Left lobe of liver (tissue), 2 donors: ENCODE data around the gene BTBD1. TPM values are rescaled to one million over a fixed set of nuclear protein-coding genes. Genes with fewer than 3 reads are reported as not detected.
"Not testable (repeated sequence)": the region's sequence is repeated elsewhere in the genome, so short reads cannot be mapped to it uniquely, and the experiment has no call there.

Source experiments
- ATAC-seq: fragments of 200-7000 bp; cut with Tn5 transposase; one replicate; pipeline ENCODE4 v1.9.1; 2020; ENCODE audit warnings: mild to moderate bottlenecking, moderate library complexity
- DNase-seq: peaks from one replicate; pipeline ENCODE4 v3.0.0-alpha.2; 2020; ENCODE audit warnings: low spot score
- total RNA-seq: library from RNA; stranded (reverse); gene quantifications from one replicate; pipeline ENCODE4 v1.2.1, GENCODE V29; 2021
- donor health status: DM: no; HTN: no; CAD: no; lungs with moderate emphysema.
- donor health status: DM: no; HTN: yes; CAD: no.

BTBD1 gene
- total RNA-seq, 1 donor from 2014 or later, result 17.8 TPM

DNA sequence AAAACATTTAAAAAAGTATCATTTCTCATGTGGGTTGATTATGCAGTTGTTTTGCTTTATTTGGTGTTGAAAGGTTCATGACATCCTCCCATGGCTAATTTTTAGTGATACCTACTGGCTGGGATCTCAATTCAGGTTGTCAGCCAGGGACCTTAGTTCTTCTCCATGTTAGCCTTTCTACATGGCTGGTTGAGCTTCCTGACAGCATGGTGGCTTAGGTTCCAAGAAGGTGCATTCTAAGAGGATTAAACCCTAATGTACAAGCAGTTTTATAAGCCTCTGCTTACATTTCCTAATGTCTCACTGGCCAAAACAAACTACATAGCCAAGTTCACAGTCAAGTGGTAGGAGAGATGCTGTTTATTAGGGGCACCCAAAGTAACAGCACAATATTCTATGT is 31.0 kb upstream of the BTBD1 start:
- DNase-seq (no peak), ATAC-seq (no peak)

DNA sequence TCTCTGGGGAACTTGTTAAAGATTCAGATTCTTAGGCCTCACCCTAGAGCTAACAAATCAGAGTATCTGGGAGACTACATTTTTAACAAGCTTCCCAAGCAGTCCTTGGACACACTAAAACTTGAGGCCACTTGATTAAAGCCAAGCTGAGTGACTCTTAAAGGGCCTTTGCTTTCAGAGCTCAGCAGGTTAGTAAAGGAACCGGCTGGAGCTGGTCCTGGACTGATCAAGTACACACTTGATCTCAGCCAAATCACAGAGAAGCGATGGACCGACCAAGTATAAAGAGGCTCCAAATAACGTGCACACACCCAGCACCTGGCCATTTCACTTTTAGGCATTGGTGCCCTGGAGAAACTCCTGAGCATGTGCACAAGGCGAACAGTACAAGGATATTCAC is 27.5 kb upstream of the BTBD1 start:
- DNase-seq, result no peak

DNA sequence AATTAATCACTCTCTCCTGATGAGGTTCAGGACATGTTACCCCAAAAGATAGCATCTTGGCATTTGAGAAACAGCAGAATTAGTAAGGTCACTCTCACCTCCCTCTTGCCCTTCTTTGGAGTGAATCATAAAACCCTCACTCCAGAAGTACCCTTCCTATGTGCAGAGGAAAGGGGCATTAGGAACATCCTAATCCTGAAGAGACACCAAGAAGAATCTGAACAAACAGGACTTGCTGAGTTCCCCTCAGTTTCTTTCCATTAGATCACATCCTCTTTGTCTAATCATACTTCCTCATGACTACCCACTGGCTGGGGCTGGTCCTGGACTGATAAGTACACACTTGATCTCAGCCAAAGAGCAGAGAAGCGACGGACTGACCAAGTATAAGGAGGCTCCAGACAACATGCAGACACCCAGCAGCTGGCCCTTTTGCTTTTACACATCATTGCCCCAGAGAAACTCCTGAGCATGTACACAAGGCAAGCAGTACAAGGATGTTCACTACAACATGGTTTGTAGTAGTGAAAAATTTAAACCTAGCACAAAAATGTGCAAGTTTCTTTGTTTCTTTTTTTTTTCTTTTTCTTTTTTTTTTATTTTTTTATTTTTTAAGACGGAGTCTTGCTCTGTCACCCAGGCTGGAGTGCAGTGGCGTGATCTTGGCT is 25.4 kb upstream of the BTBD1 start:
- no peak for DNase-seq
- peak; percentile 65 for ATAC-seq

More for the DNA sequence above, 27.5 kb upstream of the BTBD1 start:
- no peak for ATAC-seq

DNA sequence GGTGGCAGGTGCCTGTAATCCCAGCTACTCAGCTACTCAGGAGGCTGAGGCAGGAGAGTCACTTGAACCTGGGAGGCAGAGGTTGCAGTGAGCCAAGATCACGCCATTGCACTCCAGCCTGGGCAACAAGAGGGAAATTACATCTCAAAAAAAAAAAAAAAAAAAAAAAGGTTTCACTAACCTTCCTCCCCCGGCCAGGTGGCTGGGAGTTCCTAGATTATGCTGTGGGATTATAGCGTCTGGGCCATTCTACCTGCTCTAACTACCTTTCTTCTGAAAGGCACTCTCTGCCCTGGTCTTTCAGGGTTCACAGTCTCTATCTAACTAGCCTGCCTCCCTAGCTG is 24.9 kb upstream of the BTBD1 start:
- DNase-seq, ATAC-seq: not testable (repeated sequence)

DNA sequence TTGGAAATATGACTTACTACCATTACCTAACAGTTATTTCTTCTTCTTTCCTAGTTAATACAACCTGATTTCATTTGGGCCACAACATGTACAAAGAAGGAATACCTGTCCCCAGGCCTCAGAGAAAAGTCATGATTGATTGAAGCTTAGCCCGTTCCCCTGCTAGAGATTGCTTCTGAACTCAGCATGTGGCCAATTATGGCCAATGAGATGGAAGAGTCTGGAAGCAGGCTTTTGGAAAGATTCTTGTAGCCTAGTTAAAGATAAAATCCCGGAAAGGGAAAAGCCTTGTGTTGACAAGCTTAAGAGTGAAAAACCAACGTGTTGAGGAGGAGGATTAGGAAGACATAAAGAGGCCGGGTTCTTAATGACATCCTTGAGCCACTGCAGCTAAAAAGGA is 23.4 kb upstream of the BTBD1 start:
- ATAC-seq, result no peak
- DNase-seq, result no peak

DNA sequence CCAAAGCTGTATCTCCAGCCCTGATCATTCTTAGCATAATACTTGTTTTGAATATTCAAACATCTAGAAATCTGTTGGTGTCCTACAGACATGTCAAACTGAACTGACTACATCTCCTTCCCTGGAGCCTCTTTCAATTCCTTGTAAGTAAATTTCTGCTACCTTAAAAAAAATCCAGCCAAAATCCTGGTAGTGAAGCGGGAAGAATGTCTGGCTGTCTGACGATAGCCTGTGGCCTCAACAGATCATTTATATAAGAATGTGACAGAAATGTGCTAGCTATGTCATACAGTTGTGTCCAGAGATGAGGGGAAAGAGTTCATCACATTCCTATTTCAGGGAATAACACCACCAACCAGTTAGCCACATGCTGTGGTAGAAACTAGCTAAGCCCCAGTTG is 21.8 kb upstream of the BTBD1 start:
- no peak for ATAC-seq
- DNase-seq, result no peak

DNA sequence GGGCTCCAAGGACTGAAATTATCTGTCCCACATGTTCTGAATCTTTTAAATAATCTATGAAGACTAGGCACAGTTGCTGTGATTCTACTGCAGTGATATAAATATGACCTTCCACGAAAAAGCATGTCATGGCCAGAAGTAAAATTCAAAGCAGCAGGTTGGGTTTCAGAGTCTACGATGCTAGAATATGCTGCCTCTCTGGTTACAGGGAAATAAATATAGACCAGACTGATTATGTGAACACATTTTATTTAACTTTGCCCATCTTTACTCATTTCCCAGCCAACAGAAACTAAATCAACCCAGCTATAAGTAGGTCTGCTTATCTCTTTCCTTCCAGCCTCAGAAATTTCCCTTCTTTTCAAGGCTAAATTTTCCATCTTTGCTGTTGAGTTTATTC is 20.5 kb upstream of the BTBD1 start:
- ATAC-seq (no peak), DNase-seq (no peak)

DNA sequence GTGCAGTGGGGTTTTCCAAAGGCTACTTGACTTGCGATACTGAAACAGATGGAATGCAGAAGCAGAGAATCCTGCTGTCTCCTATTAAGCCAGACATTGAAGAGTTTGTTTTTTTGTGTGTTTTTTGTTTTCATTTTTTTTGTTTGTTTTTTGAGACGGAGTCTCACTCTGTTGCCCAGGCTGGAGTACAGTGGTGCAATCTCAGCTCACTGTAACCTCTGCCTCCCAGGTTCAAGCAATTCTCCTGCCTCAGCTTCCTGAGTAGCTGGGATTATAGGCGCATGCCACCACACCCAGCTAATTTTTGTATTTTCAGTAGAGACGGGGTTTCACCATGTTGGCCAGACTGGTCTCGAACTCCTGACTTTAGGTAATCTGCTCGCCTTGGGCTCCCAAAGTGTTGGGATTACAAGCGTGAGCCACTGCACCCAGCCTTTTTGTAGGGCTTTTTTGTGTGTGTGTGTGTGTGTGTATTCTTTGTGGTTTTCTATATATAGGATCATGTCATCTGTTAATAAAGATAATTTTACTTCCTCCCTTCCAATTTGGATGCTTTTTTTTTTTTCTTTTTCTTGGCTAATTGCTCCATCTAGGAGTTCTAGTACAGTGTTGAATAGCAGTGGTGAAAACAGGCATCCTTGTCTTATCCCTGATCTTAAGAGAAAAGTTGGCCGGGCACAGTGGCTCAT is 19.0 kb upstream of the BTBD1 start:
- DNase-seq, result not testable (repeated sequence)

DNA sequence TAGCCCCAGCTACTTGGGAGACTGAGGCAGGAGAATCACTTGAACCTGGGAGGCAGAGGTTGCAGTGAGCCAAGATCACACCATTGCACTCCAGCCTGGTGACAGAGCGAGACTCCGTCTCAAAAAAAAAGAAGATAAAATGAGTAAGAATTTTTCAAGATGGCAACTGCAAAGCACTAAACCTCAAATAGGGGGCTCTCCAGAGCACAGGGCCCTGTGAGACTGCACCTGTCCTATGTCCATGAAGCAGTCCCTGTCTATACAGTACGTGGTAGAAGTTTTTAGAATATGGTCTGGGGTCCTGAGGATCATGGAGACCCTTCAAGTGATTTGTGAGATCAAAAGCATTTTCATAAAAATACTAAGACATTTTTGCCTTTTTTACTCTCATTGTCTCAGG is 18.4 kb upstream of the BTBD1 start:
- not testable (repeated sequence) for ATAC-seq, DNase-seq

More for the DNA sequence above, 19.0 kb upstream of the BTBD1 start:
- not testable (repeated sequence) for ATAC-seq

DNA sequence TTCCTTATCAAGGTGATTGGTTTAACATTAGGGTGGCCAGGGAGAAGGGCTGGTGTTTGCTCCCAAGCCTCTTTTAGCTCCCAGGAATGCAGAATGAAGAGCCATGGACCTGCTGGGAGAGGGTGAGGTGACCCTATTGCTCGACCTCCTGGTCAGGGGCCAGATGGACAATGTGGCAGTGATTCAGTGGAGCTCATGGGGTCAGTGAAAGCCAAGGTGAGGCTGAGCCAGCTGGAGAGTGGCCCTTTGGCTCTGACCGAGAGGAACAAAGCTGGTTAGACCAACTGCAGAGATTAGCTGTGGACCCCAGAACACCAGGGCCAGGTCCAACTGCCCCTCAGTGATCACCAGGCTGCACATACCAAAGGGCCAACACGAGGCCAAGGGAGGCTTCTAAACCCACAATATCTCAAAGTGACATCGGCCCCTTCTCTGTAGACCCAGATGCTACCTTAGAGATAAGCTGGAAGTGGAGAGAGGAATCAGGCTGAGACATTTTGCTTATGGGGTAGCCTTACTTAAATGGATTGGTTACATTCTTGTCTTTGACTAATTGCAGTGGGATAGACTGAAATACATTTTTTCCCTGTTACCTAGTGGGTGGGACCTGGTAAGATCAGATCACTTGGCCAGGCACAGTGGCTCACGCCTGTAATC is 15.8 kb upstream of the BTBD1 start:
- ATAC-seq (no peak), DNase-seq (no peak)

DNA sequence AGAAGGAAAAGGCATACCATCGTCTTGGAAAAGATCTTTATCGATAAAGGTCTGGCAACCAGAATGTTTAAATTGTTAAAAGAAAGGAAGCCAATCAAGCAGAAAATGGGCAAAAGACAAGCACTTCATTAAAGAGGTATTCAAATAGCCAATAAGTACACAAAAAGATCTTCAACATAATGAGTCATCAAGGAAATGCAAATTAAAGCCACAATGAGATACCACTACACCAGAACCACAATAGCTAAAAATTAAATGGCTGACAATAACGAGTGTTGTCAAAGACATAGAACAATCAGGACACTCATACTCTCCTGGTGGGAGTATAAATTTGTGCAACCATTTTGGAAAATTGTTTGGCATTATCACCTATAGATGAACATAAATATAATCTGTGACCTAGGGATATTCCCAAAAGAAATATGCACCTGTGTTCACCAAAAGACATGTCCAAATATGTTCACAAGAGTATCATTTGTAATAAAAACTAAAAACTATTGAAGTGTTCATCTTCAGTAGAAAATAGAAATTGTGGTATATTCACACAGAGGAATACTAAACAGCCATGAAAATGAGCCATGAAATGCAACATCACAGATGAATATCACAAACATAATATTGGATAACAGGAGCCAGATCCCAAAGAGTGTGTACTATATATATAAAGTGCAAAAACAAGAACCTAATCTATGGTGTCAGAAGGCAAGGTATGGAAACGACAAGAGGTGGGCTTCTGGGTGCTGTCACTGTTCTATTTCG is 14.4 kb upstream of the BTBD1 start:
- ATAC-seq (no peak), DNase-seq (no peak)

DNA sequence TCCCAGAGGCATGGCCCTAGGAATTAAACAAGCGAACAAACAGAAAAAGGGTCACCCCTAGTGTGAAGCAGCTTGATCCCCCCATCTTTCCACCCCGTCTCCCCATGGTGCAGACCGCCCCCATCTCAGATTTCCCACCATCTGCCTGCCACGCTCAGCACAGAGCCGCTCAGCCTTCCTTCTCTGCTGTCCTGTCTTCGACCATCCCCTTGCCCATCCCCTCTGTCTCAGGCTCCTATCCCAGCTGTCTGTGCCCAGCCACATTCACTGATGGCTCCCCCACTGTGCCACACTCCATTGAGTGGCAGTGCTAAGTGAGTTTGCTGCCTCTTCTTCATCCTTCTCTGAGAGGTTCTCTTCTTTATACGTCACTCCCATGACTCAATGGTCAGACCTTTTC is 11.7 kb upstream of the BTBD1 start:
- no peak for ATAC-seq
- DNase-seq, result no peak

DNA sequence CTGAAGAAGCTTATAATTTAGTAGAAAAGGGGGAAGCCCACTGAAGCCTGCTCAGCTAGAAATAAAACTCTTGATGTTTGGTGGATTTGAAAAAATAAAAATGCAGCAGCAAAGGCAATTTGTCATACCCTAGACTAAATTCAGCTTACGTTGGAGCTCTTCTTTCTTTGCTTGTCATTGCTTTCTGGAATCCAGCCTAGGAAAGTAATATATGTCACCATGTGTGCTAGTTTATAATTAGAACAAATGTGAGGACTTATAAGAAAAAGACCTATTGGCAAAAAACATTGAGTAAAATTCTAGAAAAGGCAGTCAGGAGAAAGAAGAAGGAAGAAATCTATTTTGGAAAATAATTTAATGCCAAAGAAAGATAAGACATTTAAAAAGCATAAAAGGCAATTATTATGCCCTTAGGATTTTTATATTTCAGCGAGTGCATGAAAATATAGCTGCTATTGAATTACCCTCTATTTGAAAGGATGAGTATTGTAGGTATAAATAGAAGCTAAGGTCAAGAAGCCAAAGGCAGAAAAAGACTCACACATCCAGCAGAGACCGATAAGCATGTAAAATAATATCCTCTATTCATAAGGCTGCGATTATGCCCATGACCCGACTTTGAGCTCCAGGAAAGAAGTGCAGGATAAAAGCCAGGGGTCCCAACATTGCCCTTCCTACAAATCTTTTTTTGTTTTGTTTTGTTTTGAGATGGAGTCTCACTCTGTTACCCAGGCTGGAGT is 10.6 kb upstream of the BTBD1 start:
- no peak for DNase-seq
- ATAC-seq, result no peak

DNA sequence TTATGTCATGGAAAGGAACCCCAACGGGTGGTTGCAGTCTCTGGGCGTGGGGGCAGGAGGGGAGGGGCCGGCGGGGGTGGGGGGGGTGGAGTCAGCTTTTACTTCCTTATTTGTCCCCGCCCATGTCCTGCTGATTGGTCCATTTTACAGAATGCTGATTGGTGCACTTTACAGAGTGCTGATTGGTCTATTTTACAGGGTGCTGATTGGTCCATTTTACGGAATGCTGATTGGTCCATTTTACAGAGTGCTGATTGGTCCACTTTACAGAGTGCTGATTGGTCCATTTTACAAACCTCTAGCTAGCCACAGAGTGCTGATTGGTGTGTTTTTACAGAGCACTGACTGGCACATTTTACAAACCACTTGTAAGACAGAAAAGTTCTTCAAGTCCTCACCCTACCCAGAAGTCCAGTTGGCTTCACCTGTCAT is 2.2 kb upstream of the BTBD1 start:
- not testable (repeated sequence) for DNase-seq

DNA sequence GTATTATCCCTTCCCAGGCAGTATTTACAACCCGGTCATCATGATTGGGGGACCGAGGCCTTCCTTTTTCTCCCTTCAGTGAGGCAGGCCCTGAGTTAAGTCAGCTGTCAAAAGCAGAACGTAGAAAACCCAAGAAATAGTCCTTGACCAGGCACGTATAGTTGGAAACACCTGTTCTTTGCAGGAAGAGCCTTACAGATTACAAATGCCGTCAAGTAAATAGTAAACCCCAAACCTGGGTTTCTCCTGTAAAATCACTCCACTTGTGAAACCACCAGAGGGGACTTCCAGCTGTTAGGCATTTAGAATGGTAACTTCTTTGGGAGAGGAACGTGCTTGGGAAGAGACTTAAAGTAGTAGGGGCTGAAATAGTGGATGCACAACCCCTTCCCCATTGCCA is 1.0 kb upstream of the BTBD1 start:
- no peak for ATAC-seq
- no peak for DNase-seq

More for the DNA sequence above, 2.2 kb upstream of the BTBD1 start:
- ATAC-seq, result not testable (repeated sequence)

DNA sequence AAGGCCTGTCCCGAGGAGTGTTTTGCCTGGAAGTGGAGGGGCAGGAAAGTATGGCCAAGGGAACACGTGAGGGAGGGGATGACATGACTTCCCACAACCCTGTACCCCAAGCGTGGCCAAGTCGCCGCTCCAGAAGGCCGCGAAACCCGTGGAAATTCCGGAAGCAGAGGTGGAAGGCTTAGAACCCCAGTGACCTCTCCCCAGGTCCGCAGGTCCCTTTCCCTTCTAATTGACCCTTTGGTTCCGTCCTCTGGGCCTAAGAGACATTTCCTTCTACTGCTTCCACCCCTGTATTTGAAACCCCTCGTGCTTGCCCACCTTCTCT is 548 bp upstream of the BTBD1 start:
- DNase-seq, result no peak

DNA sequence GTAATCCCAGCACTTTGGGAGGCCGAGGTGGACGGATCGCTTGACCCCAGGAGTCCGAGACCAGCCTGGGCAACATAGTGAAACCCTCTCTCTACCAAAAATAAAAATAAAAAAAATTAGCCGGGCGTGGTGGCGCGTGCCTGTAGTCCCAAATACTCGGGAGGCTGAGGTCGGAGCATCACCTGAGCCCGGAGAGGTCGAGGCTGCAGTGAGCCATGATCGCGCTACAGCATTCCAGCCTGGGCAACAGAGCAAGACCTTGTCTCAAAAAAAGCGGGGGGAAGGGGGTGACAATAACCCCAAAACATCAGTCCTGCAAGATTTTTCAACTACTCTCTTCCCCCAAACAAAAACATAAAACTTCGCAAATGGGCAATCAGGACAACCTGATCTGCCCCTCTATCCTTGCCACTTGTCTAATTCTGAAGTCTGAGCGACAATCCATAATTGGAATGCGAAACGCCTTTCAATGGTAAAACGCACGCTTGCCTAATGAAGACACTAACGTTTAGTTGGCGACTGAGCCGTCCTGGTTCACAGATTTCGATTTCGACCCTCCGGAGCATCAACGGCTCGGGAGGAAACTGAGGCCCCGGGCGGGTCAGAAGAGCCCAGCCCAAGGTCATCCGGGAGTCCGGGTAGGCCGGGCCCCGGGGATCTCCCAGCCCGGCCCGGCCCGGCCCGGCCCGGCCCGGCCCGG is 868 bp downstream of the BTBD1 start:
- DNase-seq, result no peak
- ATAC-seq, result no peak

More for the DNA sequence above, 548 bp upstream of the BTBD1 start:
- no peak for ATAC-seq

DNA sequence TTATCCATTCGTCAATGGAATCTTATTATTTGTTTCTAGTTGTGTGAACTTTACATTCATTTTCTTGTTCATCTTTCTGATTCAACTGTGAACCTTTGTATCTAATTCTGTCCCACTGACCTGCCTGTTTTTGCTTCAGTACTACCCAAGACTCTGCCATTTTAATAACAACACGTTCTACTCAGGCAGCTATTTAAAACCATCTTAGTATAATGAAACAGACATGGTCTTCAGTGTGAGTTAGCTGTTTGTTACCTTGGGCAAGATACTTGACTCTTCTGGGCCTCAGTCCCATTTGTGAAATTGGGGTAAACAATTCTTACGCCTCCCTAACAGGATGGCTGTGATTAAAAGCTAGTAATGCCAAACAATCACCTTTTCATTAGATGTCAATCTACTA is 1.6 kb downstream of the BTBD1 start:
- DNase-seq, result no peak
- no peak for ATAC-seq

DNA sequence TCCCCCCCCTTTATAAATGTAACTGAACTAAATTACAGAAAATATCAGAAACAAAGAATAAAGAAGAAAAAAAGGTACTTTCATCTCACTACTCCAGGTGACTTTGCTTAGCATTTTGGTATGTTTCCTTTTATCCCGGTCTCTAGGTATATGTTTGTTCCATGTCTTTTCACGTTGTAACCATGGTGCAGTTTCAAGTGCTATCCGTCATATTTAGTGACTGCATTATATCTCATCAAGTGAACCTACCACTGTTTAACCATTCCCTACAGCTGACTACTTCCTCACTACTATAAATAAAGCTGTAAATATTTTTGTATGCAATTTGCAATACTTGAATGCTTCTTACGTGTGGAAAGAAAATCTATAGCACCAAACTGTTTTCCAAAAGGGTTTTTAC is 2.2 kb downstream of the BTBD1 start:
- DNase-seq, result no peak
- ATAC-seq, result no peak

DNA sequence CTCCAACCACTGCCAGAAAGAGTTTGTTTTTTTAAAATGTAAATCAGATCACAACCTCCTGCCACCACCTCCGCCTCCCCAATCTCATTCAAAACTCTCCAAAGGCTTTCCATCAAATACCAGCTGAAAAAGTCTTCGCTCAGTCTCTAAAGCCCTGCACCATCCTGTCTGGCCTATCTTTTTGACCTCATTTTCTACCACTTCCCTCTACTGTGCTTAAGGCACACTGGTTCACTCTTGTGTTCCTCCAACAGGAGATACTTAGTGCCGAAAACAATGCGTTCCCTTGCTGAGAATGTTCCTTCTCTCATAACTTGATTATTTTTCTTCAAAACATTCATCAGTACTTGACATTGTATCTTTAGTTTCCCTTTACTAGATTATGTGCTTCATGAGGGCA is 3.5 kb downstream of the BTBD1 start:
- ATAC-seq, result no peak
- no peak for DNase-seq
